Neuronal stem cell (in vitro differentiated cells): ENCODE results near the gene GPR137B.
"Not testable (repeated sequence)": the region's sequence is repeated elsewhere in the genome, so short reads cannot be mapped to it uniquely, and the experiment has no call there.

Experiments used
- DNase-seq: peaks from one replicate; pipeline ENCODE4 v3.0.0-alpha.2; 2013; ENCODE audit warnings: low spot score
- H2AFZ ChIP-seq: one replicate; pipeline ENCODE4 v1.6.1; 2013; ENCODE audit warnings: mild to moderate bottlenecking, low read length, inconsistent platforms
- H2AK5ac ChIP-seq: 2 replicates; pipeline ENCODE4 v1.6.1; 2013; ENCODE audit warnings: low read depth, mild to moderate bottlenecking, inconsistent platforms, low read length, moderate library complexity, mixed read lengths
- H2BK120ac ChIP-seq: 2 replicates; pipeline ENCODE4 v1.6.1; 2013; ENCODE audit warnings: low read depth, mild to moderate bottlenecking, inconsistent platforms, low read length, moderate library complexity, mixed read lengths
- H2BK12ac ChIP-seq: one replicate; pipeline ENCODE4 v1.6.1; 2013; ENCODE audit warnings: low read length, inconsistent platforms
- H2BK15ac ChIP-seq: 2 replicates; pipeline ENCODE4 v1.6.1; 2013; ENCODE audit warnings: mild to moderate bottlenecking, low read length, inconsistent platforms, mixed read lengths
- H2BK5ac ChIP-seq: one replicate; pipeline ENCODE4 v1.6.1; 2013; ENCODE audit warnings: inconsistent platforms, mild to moderate bottlenecking, low read length, moderate library complexity
- H3K14ac ChIP-seq: one replicate; pipeline ENCODE4 v1.6.1; 2013; ENCODE audit warnings: low read length, inconsistent platforms
- H3K18ac ChIP-seq: 2 replicates; pipeline ENCODE4 v1.6.1; 2013; ENCODE audit warnings: low read length, inconsistent platforms
- H3K23ac ChIP-seq: 2 replicates; pipeline ENCODE4 v1.6.1; 2013; ENCODE audit warnings: low read depth, mild to moderate bottlenecking, mixed read lengths, low read length, inconsistent platforms; ENCODE audit not compliant: poor library complexity
- H3K27ac ChIP-seq: replicated peaks from 3 replicates; pipeline ENCODE4 v1.5.1; 2013; ENCODE audit warnings: low read length, inconsistent platforms
- H3K27me3 ChIP-seq, 3 experiments: 2 replicates each; pipeline ENCODE4 v1.6.1; 2013; ENCODE audit warnings: low read length in 3 of 3, mild to moderate bottlenecking in 2 of 3, inconsistent platforms in 1 of 3, low read depth in 1 of 3, mixed read lengths in 1 of 3, moderate library complexity in 1 of 3; ENCODE audit not compliant: control insufficient read depth in 3 of 3, insufficient read depth in 3 of 3
- H3K36me3 ChIP-seq, 2 donors: replicated peaks in 1 of 2; 2 replicates each; pipeline ENCODE4 v1.6.1; 2013; ENCODE audit warnings: low read length in 2 of 2; ENCODE audit not compliant: control insufficient read depth in 2 of 2, insufficient read depth in 2 of 2
- H3K4ac ChIP-seq: 2 replicates; pipeline ENCODE4 v1.6.1; 2013; ENCODE audit warnings: inconsistent platforms, mild to moderate bottlenecking, low read length, moderate library complexity
- H3K4me1 ChIP-seq, 2 donors: 1 replicate in 1 of 2; 2 replicates in 1 of 2; pipeline ENCODE4 v1.6.1; 2013; ENCODE audit warnings: low read length in 2 of 2, low read depth in 1 of 2; ENCODE audit not compliant: control insufficient read depth in 2 of 2, insufficient read depth in 1 of 2
- H3K4me2 ChIP-seq: one replicate; pipeline ENCODE4 v1.6.1; 2013; ENCODE audit warnings: mild to moderate bottlenecking, low read length, inconsistent platforms; ENCODE audit not compliant: insufficient read depth, poor library complexity, severe bottlenecking
- H3K4me3 ChIP-seq, 2 donors: 2 replicates each; pipeline ENCODE4 v1.5.1; 2013; ENCODE audit warnings: low read length in 2 of 2, mild to moderate bottlenecking in 2 of 2, inconsistent platforms in 1 of 2, moderate library complexity in 1 of 2
- H3K79me1 ChIP-seq: one replicate; pipeline ENCODE4 v1.6.1; 2013; ENCODE audit warnings: low read depth, mild to moderate bottlenecking, inconsistent platforms, low read length, moderate library complexity
- H3K9ac ChIP-seq: one replicate; pipeline ENCODE4 v1.6.1; 2013; ENCODE audit warnings: mild to moderate bottlenecking, low read depth, low read length, inconsistent platforms; ENCODE audit not compliant: poor library complexity
- H3K9me3 ChIP-seq, 2 donors: replicated peaks in 1 of 2; 2 replicates each; pipeline versions ENCODE3 to v1.6.1; 2013; ENCODE audit warnings: low read length in 2 of 2, mild to moderate bottlenecking in 2 of 2, inconsistent platforms in 1 of 2, low read depth in 1 of 2, mixed read lengths in 1 of 2, moderate library complexity in 1 of 2; ENCODE audit not compliant: control insufficient read depth in 2 of 2, insufficient read depth in 1 of 2
- H4K8ac ChIP-seq: one replicate; pipeline ENCODE4 v1.6.1; 2013; ENCODE audit warnings: low read depth, mild to moderate bottlenecking, inconsistent platforms, low read length, moderate library complexity
- H4K91ac ChIP-seq: one replicate; pipeline ENCODE4 v1.6.1; 2013; ENCODE audit warnings: low read length, low read depth, mild to moderate bottlenecking, inconsistent platforms; ENCODE audit not compliant: poor library complexity
- WGBS, 2 donors: extraction: QIAGEN DNeasy Blood & Tissue Kit; methylation state at CpG; one replicate each; pipeline ENCODE4 v1.1.7; 2013; ENCODE audit warnings: missing lambda C conversion rate in 2 of 2, mixed read lengths in 1 of 2; ENCODE audit not compliant: insufficient read length in 2 of 2, insufficient replicate concordance in 1 of 2; ENCODE audit errors: extremely low coverage in 2 of 2; 5-methylcytosine and 5-hydroxymethylcytosine counted together

The GPR137B gene

GRCh38 chr1:236159704-236160539, 17.6 kb downstream of the GPR137B start:
- peaks cover 6 to 7% of the 10 kb centered on the region in 2 donors for H3K9me3 ChIP-seq
- no peak overlapping the region for H4K91ac ChIP-seq
- no peak overlapping the region for H2BK5ac ChIP-seq
- H3K4me1 ChIP-seq: peaks cover 0 to 2% of the 10 kb centered on the region in 2 donors
- H3K36me3 ChIP-seq: no peaks in the 10 kb centered on the region
- no peak overlapping the region for H3K4me2 ChIP-seq
- H3K9ac ChIP-seq: no peak overlapping the region
- H3K27me3 ChIP-seq: no peaks in the 10 kb centered on the region
- no peak overlapping the region for H3K14ac ChIP-seq
- no peak overlapping the region for H2BK120ac ChIP-seq
- H2AFZ ChIP-seq: no peak overlapping the region
- H3K18ac ChIP-seq: no peak overlapping the region
- H2BK12ac ChIP-seq: no peak overlapping the region
- H3K27ac ChIP-seq: no peak overlapping the region
- H2AK5ac ChIP-seq: no peak overlapping the region
- H4K8ac ChIP-seq: no peak overlapping the region
- no peak overlapping the region for H3K4ac ChIP-seq
- no peak overlapping the region for H2BK15ac ChIP-seq
- H3K4me3 ChIP-seq: no peak overlapping the region
- no CpG with 5 or more reads among the region's 19 CpGs for WGBS, 2 donors
- H3K23ac ChIP-seq: no peak overlapping the region
- no peak for DNase-seq
- no peaks in the 10 kb centered on the region for H3K79me1 ChIP-seq

DNA sequence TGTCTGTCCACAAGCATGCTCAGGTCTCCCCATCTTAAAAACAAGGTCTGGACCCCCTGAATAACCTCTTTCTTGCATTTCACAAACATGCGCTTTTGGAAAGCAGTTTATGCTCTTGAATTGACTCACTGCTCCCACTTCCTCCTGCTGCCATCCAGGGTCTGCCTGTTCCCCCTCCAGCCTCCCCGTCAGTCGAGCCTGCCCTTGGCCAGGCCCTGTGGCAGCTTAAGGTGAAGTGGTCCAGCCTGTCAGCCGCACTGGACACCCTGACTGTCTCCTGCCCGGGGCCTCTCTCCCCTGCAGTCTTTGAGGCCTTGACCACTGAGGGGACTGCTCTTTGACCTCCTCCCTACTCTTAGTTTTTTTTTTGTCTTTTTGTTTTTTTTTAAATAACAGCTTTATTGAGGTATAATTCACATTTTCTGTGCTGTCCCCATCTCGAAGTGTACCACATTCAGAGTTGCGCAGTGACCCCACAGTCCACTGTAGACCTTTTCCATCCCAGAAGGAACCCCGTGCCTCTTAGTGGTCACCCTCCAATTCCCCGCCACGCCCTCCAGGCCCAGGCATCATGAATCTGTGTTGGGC, 18.3 kb downstream of the GPR137B start:
- no peak overlapping the region for H2AFZ ChIP-seq
- H2AK5ac ChIP-seq: no peak overlapping the region
- peak overlapping the region; percentile 34 for H3K18ac ChIP-seq

DNA sequence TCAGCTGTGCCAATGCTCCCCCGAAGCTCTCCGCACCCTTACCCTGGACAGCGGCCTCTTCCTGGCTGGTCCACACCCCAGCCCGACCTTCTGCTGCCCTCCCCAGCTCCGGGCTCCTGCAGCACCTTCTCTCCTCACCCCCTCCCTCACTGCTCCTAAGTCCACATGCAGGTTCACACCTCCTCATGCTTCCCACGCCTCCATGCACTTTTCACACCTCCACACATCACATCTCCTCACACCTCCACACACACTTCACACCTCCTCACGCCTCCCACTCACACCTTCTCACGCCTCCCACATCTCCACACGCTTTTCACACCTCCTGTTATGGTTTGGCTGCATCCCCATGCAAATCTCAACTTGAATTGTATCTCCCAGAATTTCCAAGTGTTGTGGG, 18.9 kb downstream of the GPR137B start:
- H3K9ac ChIP-seq: no peak overlapping the region
- H3K36me3 ChIP-seq: no peaks in the 10 kb centered on the region
- 100% methylated on average over 1 to 3 of the region's 9 CpGs for WGBS, 2 donors
- H4K91ac ChIP-seq: no peak overlapping the region
- no peak overlapping the region for H2BK15ac ChIP-seq
- no peak overlapping the region for H3K4me2 ChIP-seq
- no peak overlapping the region for H2BK120ac ChIP-seq
- no peak overlapping the region for H2BK5ac ChIP-seq
- peaks cover 6 to 7% of the 10 kb centered on the region in 2 donors for H3K9me3 ChIP-seq
- no peak overlapping the region for H2AK5ac ChIP-seq
- H3K4ac ChIP-seq: no peak overlapping the region
- H3K14ac ChIP-seq: peak overlapping the region; percentile 77
- DNase-seq: no peak
- no peaks in the 10 kb centered on the region for H3K79me1 ChIP-seq
- peak overlapping the region; percentile 42 for H3K18ac ChIP-seq
- H3K27ac ChIP-seq: no peak overlapping the region
- H3K23ac ChIP-seq: peak overlapping the region; percentile 35
- peaks cover 0 to 2% of the 10 kb centered on the region in 2 donors for H3K4me1 ChIP-seq
- H2AFZ ChIP-seq: no peak overlapping the region
- H4K8ac ChIP-seq: no peak overlapping the region
- peak overlapping the region in 1 of 2 donors; percentile 10 for H3K4me3 ChIP-seq
- H3K27me3 ChIP-seq: no peaks in the 10 kb centered on the region
- no peak overlapping the region for H2BK12ac ChIP-seq

More for the DNA sequence above, 18.3 kb downstream of the GPR137B start:
- Histone ChIP-seq H4K91ac (no peak overlapping the region), H3K4me1 (peaks cover 0 to 2% of the 10 kb centered on the region in 2 donors), H3K9me3 (peaks cover 6 to 7% of the 10 kb centered on the region in 2 donors), H3K79me1 (no peaks in the 10 kb centered on the region), H2BK5ac (no peak overlapping the region), H3K4me3 (no peak overlapping the region), H4K8ac (no peak overlapping the region), H2BK12ac (no peak overlapping the region), H3K9ac (no peak overlapping the region), H3K27ac (no peak overlapping the region), H3K27me3 (no peaks in the 10 kb centered on the region), H2BK15ac (no peak overlapping the region), H3K4ac (no peak overlapping the region), H2BK120ac (no peak overlapping the region), H3K4me2 (no peak overlapping the region), H3K36me3 (no peaks in the 10 kb centered on the region), H3K14ac (peak overlapping the region; percentile 77), H3K23ac (no peak overlapping the region)
- WGBS, 2 donors: no CpG with 5 or more reads among the region's 10 CpGs
- no peak for DNase-seq

GRCh38 chr1:236161755-236162154, 19.4 kb downstream of the GPR137B start:
- H3K14ac ChIP-seq, H2BK12ac ChIP-seq, H3K4me3 ChIP-seq, H3K79me1 ChIP-seq, H3K4me1 ChIP-seq, DNase-seq, H2BK5ac ChIP-seq, H3K18ac ChIP-seq, H2BK15ac ChIP-seq, H3K9ac ChIP-seq, H3K27me3 ChIP-seq, H3K4ac ChIP-seq, H3K9me3 ChIP-seq, H2AK5ac ChIP-seq, H2BK120ac ChIP-seq, H4K8ac ChIP-seq, H3K4me2 ChIP-seq, H3K27ac ChIP-seq, H3K36me3 ChIP-seq, H2AFZ ChIP-seq, H3K23ac ChIP-seq, H4K91ac ChIP-seq: not testable (repeated sequence)
- WGBS, 2 donors: no CpG with 5 or more reads among the region's 3 CpGs
